GM21381 (cell line): Measurements from ENCODE around the gene LIPM.
"Not testable (repeated sequence)": the region's sequence is repeated elsewhere in the genome, so short reads cannot be mapped to it uniquely, and the experiment has no call there.

ENCODE experiments used
- ATAC-seq: cut with Tn5 transposase; IDR thresholded peaks from one replicate; pipeline ENCODE4 v1.9.1; 2021; ENCODE audit warnings: mild to moderate bottlenecking, moderate library complexity; ENCODE audit not compliant: unreplicated experiment

The LIPM gene

GRCh38 chr10:88837632-88838031 is 35.1 kb downstream of the LIPM start:
- ATAC-seq, result not testable (repeated sequence)

- ATAC-seq, result no peak
Measured at GRCh38 chr10:88838766-88839350, 36.3 kb downstream of the LIPM start.

DNA sequence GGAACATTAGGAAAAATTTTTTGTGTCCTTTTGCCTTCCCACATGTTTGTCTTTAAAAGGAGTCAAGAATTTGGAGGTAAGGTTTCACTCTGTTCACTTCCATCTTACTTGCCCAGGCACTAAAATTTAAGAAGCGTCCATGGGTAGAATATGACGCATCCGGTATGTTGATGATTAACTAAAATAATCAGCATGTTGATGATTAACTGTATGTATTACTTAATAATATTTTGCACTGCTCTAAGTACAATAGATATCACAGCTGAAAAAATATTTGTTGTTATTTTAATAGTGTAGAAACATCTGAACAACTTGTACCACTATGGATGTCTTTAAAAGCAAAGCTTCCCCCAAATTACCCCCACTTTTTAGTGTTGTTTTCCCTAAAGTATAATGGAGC is 37.6 kb downstream of the LIPM start:
- no peak for ATAC-seq

DNA sequence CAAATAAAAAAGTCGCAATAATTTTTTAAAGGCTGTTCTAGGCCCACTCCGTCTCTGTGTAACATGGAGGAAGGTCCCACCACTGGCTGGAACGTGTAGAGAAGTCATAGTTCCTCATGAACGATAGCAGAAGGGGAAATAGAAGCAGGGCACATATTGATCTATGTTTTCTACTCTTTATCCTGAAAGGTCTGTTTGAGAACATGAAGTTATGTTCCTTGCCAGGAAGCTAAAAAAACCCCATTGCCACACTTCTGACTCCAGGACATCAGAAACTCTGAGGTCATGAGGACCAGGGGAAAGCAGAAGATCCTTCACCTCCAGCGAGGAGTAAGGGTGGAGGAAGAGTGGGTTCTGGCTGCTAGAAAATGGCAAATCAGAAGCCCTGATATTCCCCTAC is 38.4 kb downstream of the LIPM start:
- ATAC-seq, result no peak

- ATAC-seq, result no peak
Measured at GRCh38 chr10:88841316-88842111, 39.0 kb downstream of the LIPM start.

DNA sequence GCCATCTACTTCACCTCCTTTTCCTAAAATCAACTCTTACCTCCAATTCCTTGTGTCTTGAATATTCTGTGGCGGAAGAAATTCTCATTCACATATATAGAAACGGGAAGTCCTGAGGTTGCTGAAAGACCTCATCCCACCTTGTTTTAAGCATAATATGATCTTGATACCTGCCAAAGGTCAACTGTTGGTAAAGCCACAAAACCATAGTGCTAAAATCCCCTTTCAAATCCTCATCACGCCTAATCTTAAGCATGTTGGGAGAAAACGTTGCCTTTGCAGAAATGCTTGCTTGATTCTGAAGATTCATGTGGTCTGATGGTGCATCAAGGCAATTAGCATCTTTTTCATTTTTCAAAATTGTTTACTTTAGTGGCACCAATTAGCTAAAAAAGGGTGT is 40.6 kb downstream of the LIPM start:
- no peak for ATAC-seq

DNA sequence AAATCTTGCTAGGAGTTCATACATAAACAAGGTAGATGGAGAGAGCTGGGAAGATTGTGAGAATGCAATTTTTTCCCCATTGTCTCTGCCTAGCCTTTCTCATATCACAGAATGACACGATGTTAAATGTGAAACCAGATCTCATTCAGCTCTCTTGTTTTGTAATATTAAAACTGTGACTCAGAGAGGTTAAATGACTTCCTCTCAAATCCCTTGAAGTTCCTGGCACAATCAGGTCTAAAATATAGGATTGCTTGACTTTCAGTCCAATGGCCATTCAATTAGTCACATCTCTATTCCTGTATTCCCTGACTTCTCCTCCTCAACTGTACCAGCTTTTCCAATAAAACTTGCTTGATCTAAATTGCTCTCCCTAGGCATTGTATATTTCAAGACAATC is 46.0 kb downstream of the LIPM start:
- ATAC-seq, result no peak

DNA sequence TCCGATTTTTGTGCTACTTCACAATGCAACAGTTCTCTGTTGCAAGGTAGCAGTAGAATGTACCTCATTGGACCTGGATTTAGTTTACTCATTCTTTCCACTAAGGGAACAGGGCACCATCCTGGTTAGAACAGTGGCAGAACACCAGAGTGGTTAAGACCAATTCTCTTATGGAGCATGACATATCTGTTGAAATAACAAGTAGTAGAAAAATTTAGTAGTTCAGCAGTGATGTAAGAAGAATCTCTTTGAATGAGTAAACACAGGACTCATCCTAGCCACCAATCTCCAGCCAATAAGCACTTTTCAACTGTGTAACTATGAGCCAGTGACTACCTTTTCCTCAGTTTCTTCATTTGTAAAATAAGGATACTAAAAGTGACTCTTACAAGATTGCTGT is 46.7 kb downstream of the LIPM start:
- no peak for ATAC-seq

DNA sequence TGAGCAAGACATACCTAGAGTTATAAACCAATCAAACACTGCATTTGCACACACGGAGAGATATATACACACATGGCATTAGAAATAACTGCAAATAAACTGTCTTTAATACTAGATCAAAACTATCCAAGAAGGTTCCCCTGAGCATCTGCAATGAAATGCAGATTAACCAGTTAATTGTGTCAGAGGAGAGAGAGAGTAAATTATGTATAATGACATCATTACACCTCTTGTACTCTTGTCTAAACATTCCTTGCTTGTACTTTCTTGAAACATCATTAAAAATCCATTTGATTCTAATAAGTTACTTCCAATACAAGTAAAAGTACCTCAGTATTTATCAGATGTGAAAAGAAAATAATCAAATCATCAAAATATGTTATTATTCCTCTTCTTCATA is 48.2 kb downstream of the LIPM start:
- ATAC-seq, result no peak

- no peak for ATAC-seq
Measured at GRCh38 chr10:88851706-88852105, 49.2 kb downstream of the LIPM start, which contains the start of gene ANKRD22. Gene ANKRD22 (minus strand): TSS chr10:88851844. CDS start chr10:88851607, 237 bp downstream.

DNA sequence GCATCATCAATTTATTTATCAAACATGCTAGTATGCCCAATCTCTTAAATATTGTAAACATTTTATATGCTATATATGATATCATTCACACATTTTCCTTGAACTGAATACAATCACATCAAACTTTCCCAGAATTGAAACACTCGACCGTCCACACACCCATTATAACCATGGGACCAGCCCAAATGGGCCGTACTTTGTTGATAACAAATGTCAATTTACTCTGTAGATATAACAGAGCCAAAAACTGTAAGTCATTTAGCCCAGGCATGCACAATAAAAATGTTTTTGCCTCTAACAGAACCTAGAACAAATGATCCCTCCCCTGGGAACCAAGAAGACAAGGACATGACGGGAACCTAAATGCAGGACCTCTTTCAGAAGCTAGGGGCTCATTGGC is 49.8 kb downstream of the LIPM start:
- ATAC-seq, result no peak

DNA sequence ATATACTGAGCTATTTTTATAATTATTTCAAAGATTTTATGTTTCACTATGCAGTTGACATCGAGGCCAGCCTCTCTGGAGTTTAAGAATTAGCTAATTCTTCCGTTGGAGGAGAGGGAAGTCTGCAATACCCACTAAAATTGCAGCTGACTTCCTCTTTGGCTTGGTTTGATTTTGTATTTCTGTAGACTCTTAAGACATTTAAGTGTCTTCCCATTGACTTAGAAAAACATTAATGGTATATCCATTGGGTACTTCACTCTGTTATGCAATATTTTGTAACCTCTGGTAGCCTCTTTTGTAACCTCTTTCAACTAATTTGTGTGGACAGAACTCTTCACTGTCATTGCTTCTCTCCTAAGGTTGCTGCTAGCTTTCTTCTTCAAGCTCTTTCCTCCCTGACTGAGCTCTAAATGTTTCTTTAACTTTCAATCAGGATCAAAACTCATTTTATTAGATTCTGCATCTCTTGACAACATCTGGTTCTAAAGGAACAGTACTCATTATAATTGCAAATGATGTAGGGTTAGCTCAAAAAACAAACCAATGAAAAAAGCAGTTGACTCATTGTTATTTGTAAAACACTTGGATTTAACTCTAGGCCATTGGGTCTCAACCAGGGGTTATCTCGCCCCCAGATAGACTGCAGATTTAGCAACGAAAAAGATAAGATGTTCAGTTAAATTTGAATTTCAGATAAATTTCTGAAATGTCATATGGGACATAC is 50.8 kb downstream of the LIPM start:
- no peak for ATAC-seq

DNA sequence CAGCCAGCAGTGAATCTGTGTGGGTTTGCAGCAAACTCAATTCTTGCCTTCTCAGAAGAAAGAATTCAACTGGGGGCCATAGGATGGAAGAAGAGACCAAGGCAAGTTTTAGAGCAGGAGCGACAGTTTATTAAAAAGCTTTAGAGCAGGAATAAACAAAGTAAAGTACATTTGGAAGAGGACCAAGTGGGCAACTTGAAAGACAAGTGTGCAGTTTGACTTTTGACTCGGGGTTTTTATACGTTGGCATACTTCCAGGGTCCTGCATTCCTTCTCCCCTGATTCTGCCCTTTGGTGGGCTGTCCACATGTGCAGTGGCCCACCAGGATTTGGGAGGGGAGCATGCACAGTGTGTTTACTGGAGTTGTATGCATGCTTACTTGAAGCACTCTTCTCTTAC is 52.2 kb downstream of the LIPM start:
- no peak for ATAC-seq

- no peak for ATAC-seq
Measured at GRCh38 chr10:88857831-88858230, 55.3 kb downstream of the LIPM start.

GRCh38 chr10:88858491-88858890 is 56.0 kb downstream of the LIPM start:
- no peak for ATAC-seq

DNA sequence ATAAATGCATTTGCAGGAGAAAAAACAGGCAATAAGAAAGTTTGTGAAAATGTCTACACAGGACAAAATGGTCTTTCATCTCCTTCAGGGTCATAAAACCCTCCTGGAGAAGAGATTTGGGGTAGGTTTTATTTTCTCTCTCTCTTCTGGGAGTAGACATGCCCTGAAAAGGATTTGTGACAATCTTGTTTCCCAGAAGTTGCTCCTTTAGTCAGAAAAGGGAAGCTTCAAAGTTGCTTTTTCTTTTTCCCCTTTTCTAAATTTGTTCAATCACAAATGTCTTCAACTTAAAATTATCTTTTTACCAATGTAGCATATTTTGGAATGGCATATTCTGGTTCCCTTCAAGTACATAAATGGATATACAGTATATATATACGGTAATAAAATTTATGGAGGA is 58.5 kb downstream of the LIPM start:
- ATAC-seq, result no peak

DNA sequence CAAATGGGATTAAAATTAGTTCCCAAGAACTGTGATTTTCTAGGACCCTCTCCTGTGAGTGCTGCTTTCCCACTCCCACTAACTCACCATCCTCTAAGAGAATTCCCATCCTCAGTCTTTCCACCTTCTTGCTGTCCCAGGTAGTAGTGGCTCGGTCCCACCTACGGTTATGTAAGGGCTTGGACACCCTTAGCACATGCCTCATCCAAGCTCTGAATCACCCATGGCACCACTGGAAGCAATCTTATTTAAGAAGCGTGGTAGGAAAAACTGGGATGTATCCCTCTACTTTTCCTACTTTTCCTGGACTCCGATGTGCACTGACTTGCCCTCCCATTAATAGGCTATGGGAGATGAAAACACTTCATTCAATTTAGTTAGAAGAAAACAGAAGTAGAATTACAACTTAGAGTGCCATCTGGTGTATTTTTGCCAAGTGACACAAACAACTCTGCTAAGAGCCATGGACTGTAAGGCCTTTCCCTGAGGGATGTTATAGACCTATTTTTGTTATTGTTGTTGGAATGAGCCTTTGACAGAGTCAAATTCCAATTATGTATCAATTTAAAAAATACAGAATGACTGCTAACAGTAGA is 62.8 kb downstream of the LIPM start:
- ATAC-seq, result no peak

GRCh38 chr10:88866454-88866853 is 63.9 kb downstream of the LIPM start:
- ATAC-seq, result no peak

- no peak for ATAC-seq
Measured at GRCh38 chr10:88870089-88870488, 67.6 kb downstream of the LIPM start.
